A549 (cell line): ENCODE results near the gene PPP1R12B. TPM values are rescaled to one million over a fixed set of nuclear protein-coding genes. Genes with fewer than 3 reads are reported as not detected.
"Not testable (repeated sequence)": the region's sequence is repeated elsewhere in the genome, so short reads cannot be mapped to it uniquely, and the experiment has no call there.

Experiments used
- ATAC-seq, 2 experiments: fragments of 200-7000 bp in 1 of 2; fragments of >200 bp in 1 of 2; cut with Nextera tagmentation in 1 of 2; cut with Tn5 transposase in 1 of 2; 3 replicates each; pipeline versions ENCODE4 v1.8.0 to v1.9.1; 2018 to 2020; ENCODE audit warnings: mild to moderate bottlenecking in 1 of 2, moderate library complexity in 1 of 2
- CTCF ChIA-PET: fragments of 300-600 bp; sonication (Branson Sonifier 250); formaldehyde crosslinking; extraction: SDS; loops from one replicate; lab custom pipeline; 2021; ENCODE audit warnings: antibody characterized with exemption, inconsistent platforms; lab: Yijun Ruan, JAX
- POLR2A ChIA-PET: fragments of 350-600 bp; formaldehyde crosslinking; extraction: SDS; loops from one replicate; lab custom pipeline; 2021; ENCODE audit warnings: antibody characterized with exemption, inconsistent platforms; lab: Yijun Ruan, JAX
- DNase-seq, 2 experiments: peaks; one replicate each; pipeline versions ENCODE4 v3.0.0 to v3.0.0-alpha.2; 2011 to 2016; ENCODE audit warnings: low read depth in 1 of 2, low spot score in 1 of 2
- FAIRE-seq: peaks from 2 replicates; lab custom pipeline; 2011; peaks lifted over from hg19 to GRCh38; lab: Jason Lieb, UNC
- H3K27ac ChIP-seq, 2 experiments: fragments of >200 bp; sonication (Bioruptor Twin); formaldehyde crosslinking; 3 replicates each; pipeline ENCODE4 v1.5.1; 2016 to 2017
- H3K4me1 ChIP-seq: fragments of >200 bp; sonication (Bioruptor Twin); formaldehyde crosslinking; 3 replicates; pipeline ENCODE4 v1.6.1; 2016
- H3K4me2 ChIP-seq: fragments of >200 bp; sonication (Bioruptor Twin); formaldehyde crosslinking; 3 replicates; pipeline ENCODE4 v1.6.1; 2016
- H3K4me3 ChIP-seq: fragments of >200 bp; sonication (Bioruptor Twin); formaldehyde crosslinking; 3 replicates; pipeline ENCODE4 v1.5.1; 2016
- H3K9me3 ChIP-seq: fragments of >200 bp; sonication (Bioruptor Twin); formaldehyde crosslinking; 3 replicates; pipeline ENCODE4 v1.6.1; 2016
- ATOH8 ChIP-seq: fragments of 250-450 bp; sonication (Bioruptor Pico); IDR thresholded peaks from 2 replicates; pipeline ENCODE4 v1.5.0; 2020; ENCODE audit warnings: low read depth, mild to moderate bottlenecking, moderate library complexity
- BCL3 ChIP-seq: fragments of >200 bp; sonication (Bioruptor Twin); formaldehyde crosslinking; IDR thresholded peaks from 3 replicates; pipeline ENCODE4 v1.6.1; 2016
- BHLHE40 ChIP-seq: IDR thresholded peaks from 2 replicates; pipeline ENCODE4 v1.6.1; 2012; ENCODE audit warnings: low read depth, low read length, inconsistent platforms
- CHD2 ChIP-seq: fragments of 150-350 bp; IDR thresholded peaks from 2 replicates; pipeline ENCODE4 v1.6.1; 2014; ENCODE audit warnings: low read length; ENCODE audit not compliant: partially characterized antibody
- CHD4 ChIP-seq: fragments of 200-600 bp; sonication (generic); IDR thresholded peaks from 2 replicates; pipeline ENCODE4 v1.6.1; 2016; ENCODE audit warnings: antibody characterized with exemption, mild to moderate bottlenecking, borderline replicate concordance
- CTCF ChIP-seq: fragments of >200 bp; sonication (Bioruptor Twin); formaldehyde crosslinking; IDR thresholded peaks from 3 replicates; pipeline ENCODE4 v1.5.1; 2016
- ELK1 ChIP-seq: fragments of 150-350 bp; IDR thresholded peaks from 2 replicates; pipeline ENCODE4 v1.6.1; 2014; ENCODE audit warnings: low read depth, mild to moderate bottlenecking, low read length
- FOSB ChIP-seq: fragments of 250-450 bp; sonication (Bioruptor Pico); IDR thresholded peaks from 2 replicates; pipeline ENCODE4 v1.5.0; 2020; ENCODE audit warnings: mild to moderate bottlenecking, moderate library complexity
- FOSL2 ChIP-seq, 2 experiments: fragments of 450-650 bp in 1 of 2; fragments of >200 bp in 1 of 2; sonication (Bioruptor Twin) in 1 of 2; formaldehyde crosslinking; IDR thresholded peaks; 2 replicates each; pipeline versions ENCODE4 v1.5.0 to v1.6.1; 2016 to 2020; ENCODE audit warnings: mild to moderate bottlenecking in 1 of 2, moderate library complexity in 1 of 2
- HOXA7 ChIP-seq: fragments of 250-450 bp; sonication (Bioruptor Pico); IDR thresholded peaks from 2 replicates; pipeline ENCODE4 v1.5.0; 2020; ENCODE audit warnings: mild to moderate bottlenecking, moderate library complexity
- MAFK ChIP-seq: fragments of 450-650 bp; IDR thresholded peaks from 2 replicates; pipeline ENCODE4 v1.6.1; 2014; ENCODE audit not compliant: partially characterized antibody
- MYC ChIP-seq: IDR thresholded peaks from 2 replicates; pipeline ENCODE4 v1.6.1; 2012; ENCODE audit warnings: mild to moderate bottlenecking, inconsistent platforms, low read length, improper control_type of control experiment, borderline replicate concordance
- NPAS2 ChIP-seq: fragments of 250-450 bp; sonication (Bioruptor Pico); IDR thresholded peaks from 2 replicates; pipeline ENCODE4 v1.8.0; 2022; ENCODE audit warnings: mild to moderate bottlenecking, moderate library complexity, borderline replicate concordance
- NR3C1 ChIP-seq: fragments of >200 bp; sonication (Bioruptor Twin); formaldehyde crosslinking; IDR thresholded peaks from 3 replicates; pipeline ENCODE4 v1.6.1; 2017
- RAD21 ChIP-seq, 2 experiments: fragments of >200 bp in 1 of 2; sonication (Bioruptor Twin) in 1 of 2; formaldehyde crosslinking in 1 of 2; IDR thresholded peaks in 1 of 2; conservative IDR thresholded peaks in 1 of 2; 2 replicates in 1 of 2; 3 replicates in 1 of 2; pipeline ENCODE4 v1.6.1; 2012 to 2018; ENCODE audit warnings: inconsistent platforms in 1 of 2
- RNF2 ChIP-seq: fragments of 200-600 bp; sonication (generic); IDR thresholded peaks from 2 replicates; pipeline ENCODE4 v1.6.1; 2016; ENCODE audit warnings: low read depth, mild to moderate bottlenecking, antibody characterized with exemption, moderate library complexity, borderline replicate concordance
- SMC3 ChIP-seq: fragments of >200 bp; sonication (Bioruptor Twin); formaldehyde crosslinking; IDR thresholded peaks from 3 replicates; pipeline ENCODE4 v1.6.1; 2018; ENCODE audit warnings: inconsistent platforms
- SREBF2 ChIP-seq: fragments of 450-650 bp; IDR thresholded peaks from 2 replicates; pipeline ENCODE4 v1.6.1; 2014; ENCODE audit warnings: mild to moderate bottlenecking, moderate library complexity
- TP53 ChIP-seq: fragments of 250-450 bp; sonication (Bioruptor Pico); IDR thresholded peaks from 2 replicates; pipeline ENCODE4 v1.5.0; 2021; ENCODE audit warnings: mild to moderate bottlenecking, moderate library complexity
- WGBS: methylation state at CpG from one replicate; pipeline ENCODE4 v1.1.6; 2017; ENCODE audit errors: missing lambda C conversion rate; 5-methylcytosine and 5-hydroxymethylcytosine counted together
- polyA plus RNA-seq, 4 experiments: library from polyadenylated mRNA; depleted of rRNA in 3 of 4; stranded (reverse); fragments of >200 nt; fragmentation: RNase III in 1 of 4; extraction: RNeasy Plus Mini Kit Qiagen cat#74134 plus additional on column Dnase treatment in 1 of 4; gene quantifications; 2 replicates in 3 of 4; 3 replicates in 1 of 4; pipeline ENCODE4 v1.2.3, GENCODE V29; 2011 to 2017

PPP1R12B gene
- polyA plus RNA-seq, 2 of the 4 experiments (the other 2 are of a cell fraction) = 3.3 to 12.1 TPM

- 76% methylated on average over 3 of the region's 3 CpGs for WGBS
- H3K4me1 ChIP-seq, POLR2A ChIA-PET, H3K4me3 ChIP-seq, DNase-seq, H3K27ac ChIP-seq, FAIRE-seq, ATAC-seq, H3K9me3 ChIP-seq, H3K4me2 ChIP-seq: not testable (repeated sequence)
- CTCF ChIA-PET = interaction anchor here (2.1 to 5.0 kb wide), 3 partner anchors 76 to 219 kb away, joined by 12 to 33 read pairs (median 14); no protein-coding TSS in a partner anchor
These were observed 151.5 kb downstream of the PPP1R12B start for GRCh38 chr1:202499997-202500396.

- Histone ChIP-seq H3K9me3 (no peaks in the 10 kb centered on the region), H3K4me1 (peaks cover 5% of the 10 kb centered on the region; the same call in 1 of the 3 replicates), H3K4me2 (no peak overlapping the region), H3K4me3 (no peak overlapping the region), H3K27ac (no peak overlapping the region)
- DNase-seq (peak; percentile 3 to 41), FAIRE-seq (no peak), ATAC-seq (peak; percentile 84 to 87)
- 39% methylated on average over 2 of the region's 2 CpGs for WGBS
- TF ChIP-seq BCL3 (no peak), RAD21 (conservative IDR thresholded peaks at IDR 0.05 in 1 of 2, IDR thresholded peaks at IDR 0.05 in 1 of 2) (peak; percentile 77 to 85), HOXA7 (CRISPR knock-in tag) (no peak), SMC3 (peak; percentile 84), MAFK (peak; percentile 32), CTCF (peak; percentile 74)
- CTCF ChIA-PET = interaction anchor here (0.7 to 5.0 kb wide), 21 partner anchors 8 to 1410 kb away, joined by 3 to 33 read pairs (median 4); no protein-coding TSS in a partner anchor
- POLR2A ChIA-PET = interaction anchor here (0.7 kb wide), 1 partner anchor 212 kb away, joined by 3 read pairs; no protein-coding TSS in a partner anchor
These were observed 152.8 kb downstream of the PPP1R12B start for GRCh38 chr1:202501281-202501680.

- DNase-seq = no peak
- Histone ChIP-seq H3K9me3 (no peaks in the 10 kb centered on the region), H3K4me3 (no peak overlapping the region), H3K27ac (no peak overlapping the region), H3K4me2 (no peak overlapping the region), H3K4me1 (peaks cover 5% of the 10 kb centered on the region; the same call in 1 of the 3 replicates)
- TF ChIP-seq SMC3 (no peak), CHD2 (no peak), ELK1 (no peak), CHD4 (no peak), NPAS2 (CRISPR knock-in tag) (no peak), SREBF2 (no peak), RNF2 (no peak), FOSB (CRISPR knock-in tag) (no peak), BCL3 (no peak), MYC (no peak), ATOH8 (CRISPR knock-in tag) (no peak), BHLHE40 (no peak), NR3C1 (no peak), FOSL2 (IDR thresholded peaks at IDR 0.05) (no peak), FOSL2 (CRISPR knock-in tag; IDR thresholded peaks at IDR 0.05) (no peak), TP53 (CRISPR knock-in tag) (no peak)
- ChIA-PET POLR2A (no interaction called here), CTCF (interaction anchor here (1.0 to 4.7 kb wide), 3 partner anchors 94 to 102 kb away, joined by 3 to 26 read pairs (median 5); no protein-coding TSS in a partner anchor)
- no peak for FAIRE-seq
- no peak for ATAC-seq
- WGBS = 75% methylated on average over 4 of the region's 4 CpGs
These were observed 156.9 kb downstream of the PPP1R12B start for GRCh38 chr1:202505356-202505755.

- not testable (repeated sequence) for FAIRE-seq, ATAC-seq, DNase-seq, H3K4me2 ChIP-seq, H3K27ac ChIP-seq, H3K4me3 ChIP-seq, H3K4me1 ChIP-seq, H3K9me3 ChIP-seq
- ChIA-PET POLR2A (interaction anchor here (0.6 kb wide), 1 partner anchor 422 kb away, joined by 6 read pairs; no protein-coding TSS in a partner anchor), CTCF (interaction anchor here (0.6 to 4.7 kb wide), 8 partner anchors 14 to 1267 kb away, joined by 3 to 26 read pairs (median 3); no protein-coding TSS in a partner anchor)
- WGBS = 76% methylated on average over 6 of the region's 6 CpGs
These were observed 157.5 kb downstream of the PPP1R12B start for GRCh38 chr1:202505880-202506575.
